ENCODE measurements around the gene P3H4.

The P3H4 gene

DNA sequence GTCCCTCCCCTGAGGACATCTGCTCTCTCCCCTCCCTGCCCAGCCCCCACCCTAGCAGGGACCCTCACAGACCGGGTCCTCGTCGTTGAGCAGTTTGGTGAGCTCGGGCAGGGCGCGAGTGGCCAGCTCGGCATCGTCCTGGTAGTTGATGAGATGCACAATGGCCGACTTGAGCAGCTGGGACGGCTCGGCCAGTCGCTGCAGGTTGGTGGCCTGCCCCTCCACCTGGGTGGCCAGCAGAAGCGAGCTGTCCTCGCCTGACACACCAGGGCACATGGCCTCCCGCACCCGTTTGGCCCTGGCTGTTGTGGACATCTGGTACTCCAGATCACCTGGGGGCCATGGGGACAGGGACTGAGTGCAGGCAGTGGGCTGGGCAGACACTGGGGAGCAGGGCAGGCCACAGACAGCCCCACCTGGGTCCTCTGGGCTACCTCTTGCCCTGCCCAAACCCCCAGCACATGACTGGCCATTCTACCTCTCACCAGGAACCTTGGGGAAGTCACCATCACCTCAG is 42.3 kb downstream of the P3H4 start:
- DNase-seq = no peak

DNA sequence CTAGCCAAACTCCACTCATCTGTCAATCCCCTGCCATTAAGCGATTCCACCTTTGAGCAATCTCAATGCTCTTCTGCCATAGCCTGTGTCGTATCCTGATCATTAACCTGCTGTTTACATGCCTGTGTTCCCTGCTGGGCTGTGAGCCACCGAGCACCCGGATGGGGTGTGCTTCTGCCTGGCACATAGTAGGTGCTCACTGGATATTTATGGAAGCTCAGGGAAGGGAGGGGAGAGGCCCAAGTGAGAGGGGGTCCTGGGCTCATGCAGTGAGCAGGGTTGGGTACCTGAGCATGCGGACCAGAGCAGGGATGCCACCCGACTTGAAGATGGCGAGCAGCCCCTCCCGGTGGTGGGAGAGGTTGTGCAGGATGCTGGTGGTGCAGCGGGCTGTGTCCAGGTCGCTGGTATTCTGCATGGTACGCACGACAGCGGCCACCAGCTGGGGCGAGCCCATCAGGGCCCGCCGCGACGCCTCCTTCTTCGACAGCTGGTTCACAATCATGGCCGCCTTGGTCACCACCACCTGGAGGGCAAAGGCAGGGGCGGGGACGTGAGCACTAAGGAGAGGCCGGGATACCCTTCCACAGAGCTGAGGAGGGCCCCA is 43.0 kb downstream of the P3H4 start:
- DNase-seq = no peak

GRCh38 chr17:41767324-41768042 is 44.3 kb downstream of the P3H4 start:
- no peak for DNase-seq

- DNase-seq = no peak
Measured at GRCh38 chr17:41766135-41766534, 45.6 kb downstream of the P3H4 start.

GRCh38 chr17:41763327-41763726 is 48.4 kb downstream of the P3H4 start:
- no peak for DNase-seq

DNA sequence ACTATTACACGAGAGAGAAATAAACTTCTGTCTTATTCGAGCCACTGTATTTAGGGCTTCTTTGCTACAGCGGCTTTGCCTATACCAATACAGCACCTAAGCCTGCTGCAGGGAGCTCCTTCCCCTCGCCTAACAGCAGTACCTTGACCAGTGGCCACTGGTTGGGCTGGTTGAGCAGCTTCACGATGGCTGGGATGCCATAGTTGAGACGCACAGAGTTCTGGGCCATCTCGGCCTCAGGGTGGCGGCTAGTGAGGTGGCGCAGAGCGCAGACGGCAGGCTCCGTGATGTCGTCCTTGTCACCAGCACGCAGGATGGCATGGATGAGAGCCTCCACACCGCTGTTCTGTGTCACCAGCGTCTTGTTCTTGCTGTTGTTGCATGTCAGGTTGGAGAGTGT is 48.9 kb downstream of the P3H4 start:
- no peak for DNase-seq

DNA sequence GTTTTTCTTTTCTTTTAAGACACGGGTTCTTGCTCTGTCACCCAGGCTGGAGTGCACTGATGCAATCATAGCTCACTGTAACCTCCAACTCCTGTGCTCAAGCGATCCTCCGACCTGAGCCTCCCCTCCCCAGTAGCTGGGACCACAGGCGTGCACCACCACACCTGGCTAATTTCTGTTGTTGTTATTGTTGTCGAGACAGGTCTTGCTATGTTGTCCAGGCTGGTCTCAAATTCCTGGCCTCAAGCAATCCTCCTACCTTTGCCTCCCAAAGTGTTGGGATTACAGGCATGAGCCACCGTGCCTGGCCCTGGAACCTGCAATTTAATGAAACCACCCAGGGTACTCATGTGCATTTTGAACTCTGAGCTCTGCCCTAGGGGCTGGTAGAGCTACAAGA is 49.4 kb downstream of the P3H4 start:
- no peak for DNase-seq

DNA sequence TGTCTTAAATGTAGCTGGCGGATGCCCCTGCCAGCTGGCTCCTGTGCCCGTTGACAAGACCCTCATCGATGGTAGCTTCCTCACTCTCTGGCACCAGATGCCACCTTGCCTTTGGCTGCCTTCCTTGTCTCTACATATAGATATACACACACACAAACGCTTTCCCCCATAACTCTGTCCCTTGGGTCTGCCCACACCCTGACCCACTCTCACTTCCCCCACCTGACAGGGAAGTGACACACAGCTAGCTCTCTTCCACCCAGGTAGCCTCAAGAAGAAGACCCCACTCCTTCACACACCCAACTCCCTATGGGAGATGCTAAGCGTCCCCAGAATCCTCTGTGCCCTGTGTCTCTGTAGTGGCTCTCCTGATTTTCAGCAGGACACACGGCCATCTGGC is 50.9 kb downstream of the P3H4 start:
- DNase-seq = no peak

- DNase-seq = no peak
Measured at GRCh38 chr17:41758601-41759000, 53.1 kb downstream of the P3H4 start.

GRCh38 chr17:41754066-41754465 is 57.7 kb downstream of the P3H4 start:
- DNase-seq = no peak
